ENCODE measurements around the gene TMEM208. TPM values are rescaled to one million over a fixed set of nuclear protein-coding genes. Genes with fewer than 3 reads are reported as not detected.

The TMEM208 gene
- total and polyA plus RNA-seq, 4 donors: 22.1 to 196 (median 93.8) TPM

- H3K9ac ChIP-seq (ENCODE audit: insufficient read depth in 1 of 2, low read length in 2 of 2): peak within 1 kb of the TSS; percentile 59 to 74
- no peaks in the 10 kb centered on the region for H3K27me3 ChIP-seq (ENCODE audit: control insufficient read depth in 3 of 3, insufficient read depth in 3 of 3, low read length in 2 of 3)
- H3K4me3 ChIP-seq: peak within 1 kb of the TSS; percentile 59
- no peaks in the 10 kb centered on the region for H3K9me3 ChIP-seq (ENCODE audit: control insufficient read depth in 4 of 4, insufficient read depth in 3 of 4, low read length in 3 of 4)
- 0 to 1% methylated on average over 73 to 77 of the region's 77 CpGs for WGBS, 2 donors
- H3K36me3 ChIP-seq (ENCODE audit: control insufficient read depth in 4 of 4, insufficient read depth in 4 of 4, low read length in 4 of 4): no peaks in the 10 kb centered on the region
- peak; percentile 95 for ATAC-seq (ENCODE audit: insufficient read depth, low FRiP score)
- H3K27ac ChIP-seq (ENCODE audit: low read depth in 1 of 2, low read length in 1 of 2): peak within 1 kb of the TSS; percentile 92 to 95
- TF ChIP-seq, protein P1, sequence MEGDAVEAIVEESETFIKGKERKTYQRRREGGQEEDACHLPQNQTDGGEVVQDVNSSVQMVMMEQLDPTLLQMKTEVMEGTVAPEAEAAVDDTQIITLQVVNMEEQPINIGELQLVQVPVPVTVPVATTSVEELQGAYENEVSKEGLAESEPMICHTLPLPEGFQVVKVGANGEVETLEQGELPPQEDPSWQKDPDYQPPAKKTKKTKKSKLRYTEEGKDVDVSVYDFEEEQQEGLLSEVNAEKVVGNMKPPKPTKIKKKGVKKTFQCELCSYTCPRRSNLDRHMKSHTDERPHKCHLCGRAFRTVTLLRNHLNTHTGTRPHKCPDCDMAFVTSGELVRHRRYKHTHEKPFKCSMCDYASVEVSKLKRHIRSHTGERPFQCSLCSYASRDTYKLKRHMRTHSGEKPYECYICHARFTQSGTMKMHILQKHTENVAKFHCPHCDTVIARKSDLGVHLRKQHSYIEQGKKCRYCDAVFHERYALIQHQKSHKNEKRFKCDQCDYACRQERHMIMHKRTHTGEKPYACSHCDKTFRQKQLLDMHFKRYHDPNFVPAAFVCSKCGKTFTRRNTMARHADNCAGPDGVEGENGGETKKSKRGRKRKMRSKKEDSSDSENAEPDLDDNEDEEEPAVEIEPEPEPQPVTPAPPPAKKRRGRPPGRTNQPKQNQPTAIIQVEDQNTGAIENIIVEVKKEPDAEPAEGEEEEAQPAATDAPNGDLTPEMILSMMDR (IDR thresholded peaks at IDR 0.05; ENCODE audit: control extremely low read depth, extremely low read depth): no peak
- DNase-seq: peak; percentile 96 to 98 (median 98)
- H3K4me1 ChIP-seq (ENCODE audit: control insufficient read depth in 5 of 5, insufficient read depth in 5 of 5, low read length in 5 of 5): peaks cover 0 to 35% (median 12%) of the 10 kb centered on the region in 5 donors
Measured at GRCh38 chr16:67183627-67184452, 43.1 kb upstream of the TMEM208 start, which contains the start of gene MATCAP1. TSS of gene MATCAP1 (minus strand) at chr16:67183963. CDS start at chr16:67180610, 3,353 bp downstream.

DNA sequence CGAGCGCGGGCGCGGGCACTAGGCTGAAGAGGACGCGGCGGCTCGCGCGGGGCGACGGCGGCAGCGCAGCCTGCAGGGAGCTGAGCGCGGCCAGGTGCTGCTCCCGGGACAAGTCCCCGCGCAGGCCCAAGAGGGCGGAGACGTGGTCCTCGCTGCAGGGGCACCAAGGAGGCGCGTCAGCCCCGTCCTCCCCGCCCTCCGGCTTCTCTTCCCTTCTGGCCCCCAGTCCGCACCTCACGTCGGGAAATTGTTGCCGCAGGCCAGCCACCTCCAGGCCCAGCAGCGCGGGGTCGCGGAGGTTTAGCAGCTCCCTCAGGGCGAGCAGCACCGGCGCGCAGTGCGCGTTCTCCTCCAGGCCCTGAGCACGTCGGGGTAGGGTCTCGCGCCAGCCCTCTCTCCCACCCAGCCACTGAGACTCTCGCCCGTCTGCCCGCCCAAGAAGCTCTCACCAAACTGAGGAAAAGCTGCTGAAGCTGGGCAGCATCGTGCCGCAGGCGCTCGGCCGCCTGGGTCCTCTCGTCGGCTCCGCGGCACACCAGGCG lies 42.4 kb upstream of the TMEM208 start:
- WGBS, 2 donors: 9 to 19% methylated on average over 39 to 59 of the region's 59 CpGs
- Histone ChIP-seq H3K27me3 (ENCODE audit: control insufficient read depth in 3 of 3, insufficient read depth in 3 of 3, low read length in 2 of 3) (no peaks in the 10 kb centered on the region), H3K27ac (ENCODE audit: low read depth in 1 of 2, low read length in 1 of 2) (peak overlapping the region; percentile 92 to 95), H3K36me3 (ENCODE audit: control insufficient read depth in 4 of 4, insufficient read depth in 4 of 4, low read length in 4 of 4) (no peaks in the 10 kb centered on the region), H3K9ac (ENCODE audit: insufficient read depth in 1 of 2, low read length in 2 of 2) (no peak overlapping the region), H3K9me3 (ENCODE audit: control insufficient read depth in 4 of 4, insufficient read depth in 3 of 4, low read length in 3 of 4) (no peaks in the 10 kb centered on the region), H3K4me3 (peak overlapping the region; percentile 59), H3K4me1 (ENCODE audit: control insufficient read depth in 5 of 5, insufficient read depth in 5 of 5, low read length in 5 of 5) (peaks cover 0 to 33% (median 12%) of the 10 kb centered on the region in 5 donors)
- ATAC-seq (ENCODE audit: insufficient read depth, low FRiP score) (peak; percentile 22), DNase-seq (no peak)
- TF ChIP-seq, protein P1 (IDR thresholded peaks at IDR 0.05; ENCODE audit: control extremely low read depth, extremely low read depth): no peak

DNA sequence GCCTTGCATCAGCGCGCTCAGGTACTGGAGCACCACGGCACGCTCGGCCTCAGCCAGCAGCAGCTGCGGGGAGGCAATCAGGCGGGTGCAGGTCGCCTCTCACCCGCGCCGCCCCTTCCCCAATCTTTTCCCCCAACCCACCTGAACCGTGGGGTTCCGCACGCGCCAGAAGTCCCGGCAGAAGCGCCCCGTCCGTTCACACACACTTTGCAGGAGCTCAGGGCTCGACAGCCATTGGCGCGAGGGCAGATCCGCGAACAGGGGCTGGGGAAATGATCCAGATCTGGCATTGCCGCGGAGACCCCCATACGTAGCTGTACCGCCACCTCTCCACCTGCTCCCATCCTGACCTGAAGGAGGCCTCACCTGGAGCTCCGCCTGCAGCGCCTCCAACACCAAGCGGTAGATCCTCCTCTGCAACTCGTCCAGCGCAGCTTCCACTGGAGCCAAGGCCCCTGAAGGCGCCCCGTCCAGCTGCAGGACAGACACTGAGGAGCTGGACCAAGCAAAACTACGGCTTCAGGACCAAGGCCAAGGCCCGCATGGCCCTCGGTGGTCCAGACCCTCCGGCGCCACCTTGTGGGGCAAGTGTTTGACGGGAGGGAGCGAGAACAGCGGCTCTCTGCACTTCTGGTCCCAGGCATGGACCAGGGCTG lies 41.8 kb upstream of the TMEM208 start:
- Histone ChIP-seq H3K4me1 (ENCODE audit: control insufficient read depth in 5 of 5, insufficient read depth in 5 of 5, low read length in 5 of 5) (peaks cover 0 to 33% (median 12%) of the 10 kb centered on the region in 5 donors), H3K36me3 (ENCODE audit: control insufficient read depth in 4 of 4, insufficient read depth in 4 of 4, low read length in 4 of 4) (no peaks in the 10 kb centered on the region), H3K27ac (ENCODE audit: low read depth in 1 of 2, low read length in 1 of 2) (no peak overlapping the region), H3K9me3 (ENCODE audit: control insufficient read depth in 4 of 4, insufficient read depth in 3 of 4, low read length in 3 of 4) (no peaks in the 10 kb centered on the region), H3K9ac (ENCODE audit: insufficient read depth in 1 of 2, low read length in 2 of 2) (no peak overlapping the region), H3K4me3 (no peak overlapping the region), H3K27me3 (ENCODE audit: control insufficient read depth in 3 of 3, insufficient read depth in 3 of 3, low read length in 2 of 3) (no peaks in the 10 kb centered on the region)
- TF ChIP-seq, protein P1 (IDR thresholded peaks at IDR 0.05; ENCODE audit: control extremely low read depth, extremely low read depth): peak; percentile 56
- peak; percentile 50 for ATAC-seq (ENCODE audit: insufficient read depth, low FRiP score)
- peak; percentile 91 to 93 (median 93) for DNase-seq
- 19 to 21% methylated on average over 43 of the region's 43 CpGs for WGBS, 2 donors

Measured in lung (tissue), 12 donors.